Tibial nerve (tissue), 3 donors: ENCODE measurements around the gene XPO5.

Experiments used
- POLR2A ChIP-seq, 2 donors: fragments of 450-650 bp; IDR thresholded peaks; one replicate each; pipeline ENCODE4 v1.6.1; 2017; ENCODE audit warnings: antibody characterized with exemption in 2 of 2, mild to moderate bottlenecking in 2 of 2, moderate library complexity in 2 of 2
- TF ChIP-seq, protein P1 (sequence below), 5 experiments: fragments of 200-600 bp in 3 of 5; fragments of 450-650 bp in 2 of 5; sonication (generic) in 3 of 5; IDR thresholded peaks; one replicate each; pipeline ENCODE4 v1.5.1; 2016 to 2019; ENCODE audit warnings: antibody characterized with exemption in 5 of 5, mild to moderate bottlenecking in 3 of 5, moderate library complexity in 2 of 5

- TF ChIP-seq, protein P1, sequence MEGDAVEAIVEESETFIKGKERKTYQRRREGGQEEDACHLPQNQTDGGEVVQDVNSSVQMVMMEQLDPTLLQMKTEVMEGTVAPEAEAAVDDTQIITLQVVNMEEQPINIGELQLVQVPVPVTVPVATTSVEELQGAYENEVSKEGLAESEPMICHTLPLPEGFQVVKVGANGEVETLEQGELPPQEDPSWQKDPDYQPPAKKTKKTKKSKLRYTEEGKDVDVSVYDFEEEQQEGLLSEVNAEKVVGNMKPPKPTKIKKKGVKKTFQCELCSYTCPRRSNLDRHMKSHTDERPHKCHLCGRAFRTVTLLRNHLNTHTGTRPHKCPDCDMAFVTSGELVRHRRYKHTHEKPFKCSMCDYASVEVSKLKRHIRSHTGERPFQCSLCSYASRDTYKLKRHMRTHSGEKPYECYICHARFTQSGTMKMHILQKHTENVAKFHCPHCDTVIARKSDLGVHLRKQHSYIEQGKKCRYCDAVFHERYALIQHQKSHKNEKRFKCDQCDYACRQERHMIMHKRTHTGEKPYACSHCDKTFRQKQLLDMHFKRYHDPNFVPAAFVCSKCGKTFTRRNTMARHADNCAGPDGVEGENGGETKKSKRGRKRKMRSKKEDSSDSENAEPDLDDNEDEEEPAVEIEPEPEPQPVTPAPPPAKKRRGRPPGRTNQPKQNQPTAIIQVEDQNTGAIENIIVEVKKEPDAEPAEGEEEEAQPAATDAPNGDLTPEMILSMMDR (IDR thresholded peaks at IDR 0.05) = no peak
- no peak for TF ChIP-seq POLR2A (IDR thresholded peaks at IDR 0.05)
Observed at GRCh38 chr6:43472515-43472914, 103.3 kb downstream of the XPO5 start.
